ENCODE results near the gene SMIM36. TPM values are rescaled to one million over a fixed set of nuclear protein-coding genes. Genes with fewer than 3 reads are reported as not detected.
"Not testable (repeated sequence)": the region's sequence is repeated elsewhere in the genome, so short reads cannot be mapped to it uniquely, and the experiment has no call there.

Gene SMIM36
- total RNA-seq, 2 experiments from 2014 or later = not detected

GRCh38 chr17:55404197-55404596 lies 107.1 kb downstream of the SMIM36 start:
- H3K27ac Mint-ChIP-seq; H3K27me3 Mint-ChIP-seq; H3K4me1 Mint-ChIP-seq; ATAC-seq; H3K4me3 Mint-ChIP-seq; H3K9me3 Mint-ChIP-seq (ENCODE audit: low read depth); DNase-seq; CTCF ChIA-PET: not testable (repeated sequence)
- H3K36me3 Mint-ChIP-seq = peaks cover 56% of the 10 kb centered on the region

DNA sequence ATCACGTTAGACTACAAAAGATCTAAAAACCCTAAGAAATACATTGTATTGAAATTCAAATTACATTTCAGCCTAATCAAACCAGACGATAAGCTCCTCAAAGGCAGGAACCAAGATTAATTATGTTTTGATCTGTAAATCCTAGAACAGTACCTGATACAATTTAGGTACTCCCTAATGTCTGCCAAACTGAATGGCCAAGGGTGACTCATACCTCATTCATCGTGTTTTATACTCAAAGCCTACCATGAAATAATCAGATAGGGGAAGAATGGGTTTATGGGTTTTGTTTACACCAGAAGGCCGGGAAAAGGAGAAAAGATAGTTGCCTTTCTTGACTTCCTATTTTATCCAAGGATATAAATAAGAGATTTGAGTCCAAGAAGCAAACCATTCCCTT lies 108.9 kb downstream of the SMIM36 start:
- CTCF ChIA-PET = no interaction called here
- no peaks in the 10 kb centered on the region for H3K27me3 Mint-ChIP-seq
- no peak overlapping the region for H3K27ac Mint-ChIP-seq
- H3K9me3 Mint-ChIP-seq (ENCODE audit: low read depth) = no peaks in the 10 kb centered on the region
- H3K4me3 Mint-ChIP-seq = no peak overlapping the region
- peaks cover 59% of the 10 kb centered on the region for H3K36me3 Mint-ChIP-seq
- no peak for DNase-seq
- no peak for ATAC-seq
- H3K4me1 Mint-ChIP-seq = no peaks in the 10 kb centered on the region

Other genes with a start within 250 kb of the SMIM36 start
- gene HLF, start 246.5 kb downstream of the SMIM36 start, total RNA-seq = 1 to 10 TPM; 2.5 to 2.6 TPM
- gene MMD, start 89.6 kb downstream of the SMIM36 start, total RNA-seq = 10 to 100 TPM; 41.5 to 41.9 TPM
- gene TMEM100, start 211.4 kb upstream of the SMIM36 start, total RNA-seq = not detected
- gene PCTP, start 239.6 kb upstream of the SMIM36 start, total RNA-seq = 1 to 10 TPM; 6.4 to 9.9 TPM